Suprapubic skin (tissue), 4 donors: ENCODE data around the gene SPOCD1. TPM values are rescaled to one million over a fixed set of nuclear protein-coding genes. Genes with fewer than 3 reads are reported as not detected.
A peak's percentile ranks its signal among the peaks of the same experiment; 100 is the strongest.

ENCODE experiments used
- DNase-seq, 2 donors: peaks; one replicate each; pipeline ENCODE4 v3.0.0-alpha.2; 2019; ENCODE audit warnings: low spot score in 2 of 2
- H3K27ac ChIP-seq: fragments of 200-600 bp; sonication (generic); one replicate; pipeline ENCODE4 v1.5.1; 2019
- H3K27me3 ChIP-seq: fragments of 200-600 bp; sonication (generic); one replicate; pipeline ENCODE4 v1.5.1; 2019
- H3K36me3 ChIP-seq: fragments of 200-600 bp; sonication (generic); one replicate; pipeline ENCODE4 v1.5.1; 2019
- H3K4me1 ChIP-seq: fragments of 200-600 bp; sonication (generic); one replicate; pipeline ENCODE4 v1.5.1; 2019
- H3K4me3 ChIP-seq: fragments of 200-600 bp; sonication (generic); one replicate; pipeline ENCODE4 v1.5.1; 2019; ENCODE audit warnings: mild to moderate bottlenecking
- H3K9me3 ChIP-seq: fragments of 200-600 bp; sonication (generic); one replicate; pipeline ENCODE4 v1.5.1; 2019
- CTCF ChIP-seq, 2 donors: fragments of 200-600 bp in 1 of 2; fragments of 450-650 bp in 1 of 2; sonication (generic) in 1 of 2; IDR thresholded peaks; one replicate each; pipeline ENCODE4 v1.5.1; 2016 to 2019; ENCODE audit warnings: antibody characterized with exemption in 2 of 2, mild to moderate bottlenecking in 1 of 2, moderate library complexity in 1 of 2
- EP300 ChIP-seq: sonication (generic); formaldehyde crosslinking; IDR thresholded peaks from one replicate; pipeline ENCODE4 v1.6.1; 2017; ENCODE audit warnings: antibody characterized with exemption
- POLR2A ChIP-seq, 2 donors: fragments of 450-650 bp; IDR thresholded peaks; one replicate each; pipeline ENCODE4 v1.6.1; 2017; ENCODE audit warnings: antibody characterized with exemption in 2 of 2, mild to moderate bottlenecking in 2 of 2, moderate library complexity in 2 of 2
- POLR2AphosphoS5 ChIP-seq, 3 donors: sonication (generic); formaldehyde crosslinking; IDR thresholded peaks; one replicate each; pipeline ENCODE4 v1.6.1; 2017; ENCODE audit warnings: antibody characterized with exemption in 3 of 3
- WGBS: methylation state at CpG from one replicate; pipeline ENCODE4 v1.1.5; 2018; 5-methylcytosine and 5-hydroxymethylcytosine counted together
- total RNA-seq, 4 donors: library from RNA; depleted of rRNA; stranded (reverse); fragments of >200 nt; gene quantifications; one replicate each; pipeline ENCODE4 v1.1.0, GENCODE V29; 2016

Gene SPOCD1
- total RNA-seq, 4 donors from 2014 or later, result 3.2 TPM; not detected in 3

- Histone ChIP-seq H3K27me3 (no peaks in the 10 kb centered on the region), H3K4me1 (peaks cover 24% of the 10 kb centered on the region), H3K9me3 (no peaks in the 10 kb centered on the region), H3K27ac (no peak overlapping the region), H3K4me3 (no peak overlapping the region), H3K36me3 (no peaks in the 10 kb centered on the region)
- 95% methylated on average over 3 of the region's 3 CpGs for WGBS
- TF ChIP-seq EP300 (no peak), POLR2AphosphoS5 (IDR thresholded peaks at IDR 0.05) (no peak), CTCF (IDR thresholded peaks at IDR 0.05) (no peak), POLR2A (IDR thresholded peaks at IDR 0.05) (no peak)
- peak in 1 of 2 donors; percentile 36 for DNase-seq
Observed at GRCh38 chr1:31785947-31786290, 29.9 kb downstream of the SPOCD1 start.

GRCh38 chr1:31785020-31785946 lies 30.5 kb downstream of the SPOCD1 start:
- H3K27me3 ChIP-seq, result no peaks in the 10 kb centered on the region
- no peaks in the 10 kb centered on the region for H3K36me3 ChIP-seq
- no peaks in the 10 kb centered on the region for H3K9me3 ChIP-seq
- H3K27ac ChIP-seq, result no peak overlapping the region
- peak in 1 of 2 donors; percentile 53 for DNase-seq
- 76% methylated on average over 15 of the region's 20 CpGs for WGBS
- TF ChIP-seq POLR2AphosphoS5 (IDR thresholded peaks at IDR 0.05), result no peak
- no peak for TF ChIP-seq CTCF (IDR thresholded peaks at IDR 0.05)
- TF ChIP-seq EP300, result no peak
- TF ChIP-seq POLR2A (IDR thresholded peaks at IDR 0.05), result no peak
- H3K4me3 ChIP-seq, result no peak overlapping the region
- H3K4me1 ChIP-seq, result peaks cover 24% of the 10 kb centered on the region

DNA sequence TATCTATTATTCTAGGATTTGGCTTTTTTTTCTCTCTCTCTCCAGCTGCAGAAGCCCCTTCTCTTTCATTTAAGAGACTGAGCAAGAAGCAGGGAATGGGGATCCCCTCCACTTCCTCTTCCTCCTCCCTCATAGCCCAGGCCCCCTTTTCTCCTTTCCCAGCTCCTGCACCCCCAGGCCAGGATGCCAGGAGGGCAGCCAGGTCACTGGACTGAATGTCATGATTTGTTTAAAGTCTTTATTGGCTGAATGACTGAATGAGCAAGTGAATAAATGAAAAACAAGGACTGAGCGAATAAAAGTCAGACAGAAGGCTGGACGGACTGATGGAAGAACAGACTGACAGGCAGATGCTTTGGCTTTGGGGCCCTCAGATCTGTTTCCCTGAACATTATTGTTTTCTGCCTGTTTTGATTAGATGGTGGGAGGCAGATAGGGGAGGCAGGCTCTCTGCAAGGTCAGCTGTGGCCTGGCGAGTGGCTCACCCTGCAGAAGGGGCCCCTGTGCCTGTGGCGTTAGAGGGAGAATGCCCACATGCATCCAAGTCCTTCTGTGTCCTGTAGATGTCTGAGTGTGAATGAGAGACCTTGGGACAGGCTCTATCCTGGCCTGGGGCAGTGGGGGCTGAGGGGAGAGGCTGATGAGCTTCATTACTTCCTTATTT lies 31.3 kb downstream of the SPOCD1 start:
- Histone ChIP-seq H3K27ac (no peak overlapping the region), H3K36me3 (no peaks in the 10 kb centered on the region), H3K9me3 (no peaks in the 10 kb centered on the region), H3K4me3 (no peak overlapping the region), H3K4me1 (peaks cover 23% of the 10 kb centered on the region), H3K27me3 (no peaks in the 10 kb centered on the region)
- WGBS, result 83% methylated on average over 3 of the region's 4 CpGs
- DNase-seq, result peak in 1 of 2 donors; percentile 52
- TF ChIP-seq POLR2A (IDR thresholded peaks at IDR 0.05) (no peak), CTCF (IDR thresholded peaks at IDR 0.05) (no peak), EP300 (no peak), POLR2AphosphoS5 (IDR thresholded peaks at IDR 0.05) (no peak)

DNA sequence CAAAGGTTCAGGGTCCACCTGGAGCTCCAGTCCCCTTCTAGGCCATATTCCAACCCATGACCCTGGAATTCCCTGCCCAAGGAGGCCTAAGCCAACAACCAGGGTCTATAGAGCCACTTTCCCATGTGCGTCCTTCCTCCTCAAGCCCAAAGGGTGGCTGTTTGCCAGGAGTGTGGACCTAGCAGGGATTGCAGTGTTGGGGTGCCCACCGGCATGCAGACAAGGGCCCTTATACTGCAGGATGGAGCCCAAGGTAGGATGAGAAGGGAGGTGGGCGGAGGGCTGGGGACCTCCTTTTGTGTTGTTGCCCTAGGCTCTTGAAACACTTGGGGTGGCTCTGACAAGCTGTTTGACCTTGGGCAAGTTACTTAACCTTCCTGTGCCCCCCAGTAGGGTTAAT lies 32.0 kb downstream of the SPOCD1 start:
- H3K9me3 ChIP-seq, result no peaks in the 10 kb centered on the region
- H3K4me1 ChIP-seq, result peaks cover 17% of the 10 kb centered on the region
- no peak overlapping the region for H3K4me3 ChIP-seq
- no peak overlapping the region for H3K27ac ChIP-seq
- whole genome bisulfite sequencing, result 93% methylated on average over 3 of the region's 3 CpGs
- H3K27me3 ChIP-seq, result no peaks in the 10 kb centered on the region
- DNase-seq, result peak in 1 of 2 donors; percentile 40
- no peaks in the 10 kb centered on the region for H3K36me3 ChIP-seq
- TF ChIP-seq CTCF (IDR thresholded peaks at IDR 0.05), result no peak
- no peak for TF ChIP-seq EP300
- TF ChIP-seq POLR2AphosphoS5 (IDR thresholded peaks at IDR 0.05), result no peak
- no peak for TF ChIP-seq POLR2A (IDR thresholded peaks at IDR 0.05)
